SJCRH30 (cell line): Measurements from ENCODE around the gene EFNA5. TPM values are rescaled to one million over a fixed set of nuclear protein-coding genes. Genes with fewer than 3 reads are reported as not detected.
"Not testable (repeated sequence)": the region's sequence is repeated elsewhere in the genome, so short reads cannot be mapped to it uniquely, and the experiment has no call there.

Experiments used
- DNase-seq, 2 experiments: peaks; one replicate each; pipeline ENCODE4 v3.0.0-alpha.2; 2015 to 2020
- H3K27ac ChIP-seq: fragments of 250-450 bp; sonication (Bioruptor Pico); 2 replicates; pipeline ENCODE4 v1.5.1; 2020; ENCODE audit warnings: mild to moderate bottlenecking, moderate library complexity
- H3K27me3 ChIP-seq: fragments of 250-450 bp; sonication (Bioruptor Pico); 2 replicates; pipeline ENCODE4 v1.5.1; 2020; ENCODE audit warnings: mild to moderate bottlenecking, moderate library complexity
- H3K36me3 ChIP-seq: fragments of 250-450 bp; sonication (Bioruptor Pico); 2 replicates; pipeline ENCODE4 v1.5.1; 2020; ENCODE audit warnings: mild to moderate bottlenecking, moderate library complexity
- H3K4me1 ChIP-seq: fragments of 250-450 bp; sonication (Bioruptor Pico); 2 replicates; pipeline ENCODE4 v1.5.1; 2020; ENCODE audit warnings: mild to moderate bottlenecking, moderate library complexity
- H3K4me3 ChIP-seq: fragments of 250-450 bp; sonication (Bioruptor Pico); 2 replicates; pipeline ENCODE4 v1.5.1; 2020; ENCODE audit warnings: mild to moderate bottlenecking, moderate library complexity
- H3K9me3 ChIP-seq: fragments of 250-450 bp; sonication (Bioruptor Pico); replicated peaks from 2 replicates; pipeline ENCODE4 v1.5.1; 2020; ENCODE audit warnings: mild to moderate bottlenecking, moderate library complexity
- total RNA-seq: library from RNA; depleted of rRNA; stranded (reverse); fragments of >200 nt; shearing (Covaris generic); gene quantifications from 2 replicates; pipeline ENCODE4 v1.2.3, GENCODE V29; 2014

EFNA5 gene
- total RNA-seq, 1 experiment from 2014 or later: 41.3 TPM

GRCh38 chr5:107457881-107458280 lies 212.9 kb downstream of the EFNA5 start:
- H3K9me3 ChIP-seq: 0 out of 2 replicates have a peak, but pooled peaks cover 4% of the 10 kb centered on the region
- H3K27me3 ChIP-seq: no peaks in the 10 kb centered on the region
- DNase-seq: no peak
- H3K27ac ChIP-seq: no peak overlapping the region
- H3K4me1 ChIP-seq: peaks cover 29% of the 10 kb centered on the region
- no peak overlapping the region for H3K4me3 ChIP-seq
- no peaks in the 10 kb centered on the region for H3K36me3 ChIP-seq

GRCh38 chr5:107457138-107457537 lies 213.6 kb downstream of the EFNA5 start:
- H3K27me3 ChIP-seq: no peaks in the 10 kb centered on the region
- peaks cover 29% of the 10 kb centered on the region for H3K4me1 ChIP-seq
- no peak overlapping the region for H3K27ac ChIP-seq
- no peaks in the 10 kb centered on the region for H3K36me3 ChIP-seq
- 0 out of 2 replicates have a peak, but pooled peaks cover 4% of the 10 kb centered on the region for H3K9me3 ChIP-seq
- H3K4me3 ChIP-seq: no peak overlapping the region
- no peak for DNase-seq

- H3K36me3 ChIP-seq: no peaks in the 10 kb centered on the region
- H3K27ac ChIP-seq: no peak overlapping the region
- no peaks in the 10 kb centered on the region for H3K27me3 ChIP-seq
- H3K9me3 ChIP-seq: 0 out of 2 replicates have a peak, but pooled peaks cover 4% of the 10 kb centered on the region
- peaks cover 29% of the 10 kb centered on the region for H3K4me1 ChIP-seq
- DNase-seq: peak in 1 of 2 experiments; percentile 58
- H3K4me3 ChIP-seq: no peak overlapping the region
Measured at GRCh38 chr5:107456281-107456715, 214.4 kb downstream of the EFNA5 start.

- Histone ChIP-seq H3K4me3 (no peak overlapping the region), H3K4me1 (peaks cover 29% of the 10 kb centered on the region), H3K27ac (no peak overlapping the region), H3K27me3 (no peaks in the 10 kb centered on the region), H3K36me3 (no peaks in the 10 kb centered on the region), H3K9me3 (0 out of 2 replicates have a peak, but pooled peaks cover 4% of the 10 kb centered on the region)
- peak in 1 of 2 experiments; percentile 59 for DNase-seq
Measured at GRCh38 chr5:107455111-107455544, 215.6 kb downstream of the EFNA5 start.

- not testable (repeated sequence) for H3K36me3 ChIP-seq, H3K4me3 ChIP-seq, H3K9me3 ChIP-seq, H3K27ac ChIP-seq, H3K27me3 ChIP-seq, DNase-seq
- peaks cover 26% of the 10 kb centered on the region for H3K4me1 ChIP-seq
Measured at GRCh38 chr5:107451827-107452226, 218.9 kb downstream of the EFNA5 start.

- Histone ChIP-seq H3K9me3 (no peaks in the 10 kb centered on the region), H3K4me1 (peaks cover 18% of the 10 kb centered on the region), H3K4me3 (no peak overlapping the region), H3K27me3 (no peaks in the 10 kb centered on the region), H3K27ac (no peak overlapping the region), H3K36me3 (no peaks in the 10 kb centered on the region)
- DNase-seq: no peak
Measured at GRCh38 chr5:107451028-107451427, 219.7 kb downstream of the EFNA5 start.

- Histone ChIP-seq H3K27ac (no peak overlapping the region), H3K27me3 (no peaks in the 10 kb centered on the region), H3K4me3 (no peak overlapping the region), H3K36me3 (no peaks in the 10 kb centered on the region), H3K4me1 (peaks cover 13% of the 10 kb centered on the region), H3K9me3 (no peaks in the 10 kb centered on the region)
- DNase-seq: no peak
Measured at GRCh38 chr5:107450531-107450930, 220.2 kb downstream of the EFNA5 start.

- Histone ChIP-seq H3K4me3 (no peak overlapping the region), H3K36me3 (no peaks in the 10 kb centered on the region), H3K27ac (no peak overlapping the region), H3K9me3 (no peaks in the 10 kb centered on the region), H3K27me3 (no peaks in the 10 kb centered on the region), H3K4me1 (peaks cover 4% of the 10 kb centered on the region)
- no peak for DNase-seq
Measured at GRCh38 chr5:107449369-107449768, 221.4 kb downstream of the EFNA5 start.

DNA sequence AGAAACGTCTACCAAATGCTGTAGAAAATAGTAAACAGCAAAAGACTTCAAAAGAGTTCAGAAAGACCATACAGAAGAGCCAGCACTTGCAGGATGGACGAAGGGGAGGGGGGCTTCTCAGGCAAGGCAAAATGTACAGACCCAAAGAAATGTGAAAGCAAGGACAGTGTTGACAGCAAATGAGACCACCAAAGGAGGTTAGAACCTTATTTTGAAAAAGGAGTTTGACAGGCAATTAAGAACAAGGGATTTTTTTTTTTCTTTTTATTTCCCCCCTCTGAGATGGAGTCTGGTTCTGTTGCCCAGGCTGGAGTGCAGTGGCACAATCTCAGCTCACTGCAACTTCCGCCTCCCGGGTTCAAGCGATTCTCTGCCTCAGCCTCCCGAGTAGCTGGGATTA lies 223.2 kb downstream of the EFNA5 start:
- no peaks in the 10 kb centered on the region for H3K4me1 ChIP-seq
- DNase-seq: no peak
- no peaks in the 10 kb centered on the region for H3K9me3 ChIP-seq
- no peaks in the 10 kb centered on the region for H3K36me3 ChIP-seq
- H3K27ac ChIP-seq: no peak overlapping the region
- no peaks in the 10 kb centered on the region for H3K27me3 ChIP-seq
- H3K4me3 ChIP-seq: no peak overlapping the region

DNA sequence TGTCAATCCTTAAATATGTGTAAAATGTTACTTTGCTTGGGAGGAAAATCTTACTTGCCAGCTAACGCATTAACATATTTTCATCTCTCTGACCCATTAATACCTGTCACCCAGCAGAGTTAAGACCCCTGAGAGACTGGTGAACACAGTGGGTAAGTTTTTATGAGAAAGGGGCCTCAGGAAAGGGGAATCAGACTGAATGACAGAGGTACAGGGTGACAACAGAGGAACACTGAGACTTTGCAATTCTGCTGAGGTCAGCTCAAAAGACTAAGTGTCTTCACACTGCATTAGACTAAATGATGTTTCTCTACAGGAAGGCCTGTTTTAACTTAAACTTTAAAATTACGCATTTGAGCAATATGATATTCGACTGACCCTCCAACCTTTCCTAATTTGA lies 223.8 kb downstream of the EFNA5 start:
- Histone ChIP-seq H3K36me3 (no peaks in the 10 kb centered on the region), H3K9me3 (no peaks in the 10 kb centered on the region), H3K4me3 (no peak overlapping the region), H3K27me3 (no peaks in the 10 kb centered on the region), H3K27ac (no peak overlapping the region), H3K4me1 (no peaks in the 10 kb centered on the region)
- DNase-seq: no peak

DNA sequence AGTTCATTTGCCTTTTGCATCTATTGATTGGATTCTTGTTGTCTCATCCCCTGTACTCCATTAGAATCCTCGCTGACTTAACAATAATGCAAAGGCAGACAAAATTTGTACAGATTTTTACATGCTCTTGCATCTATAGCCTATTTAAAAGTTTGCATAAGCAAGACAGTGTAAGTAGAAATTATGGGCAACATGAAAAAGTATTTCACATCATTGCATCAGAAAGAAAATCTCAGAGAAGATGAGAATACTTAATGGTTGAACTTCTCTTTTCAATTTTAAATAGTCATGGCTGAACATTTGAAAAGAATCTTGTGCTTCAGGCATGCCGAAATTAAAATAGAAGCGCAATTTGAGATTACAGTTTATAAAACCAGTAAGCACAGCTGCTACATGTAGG lies 226.4 kb downstream of the EFNA5 start:
- no peak for DNase-seq
- no peaks in the 10 kb centered on the region; the same call in 1 of the 2 replicates for H3K36me3 ChIP-seq
- no peak overlapping the region for H3K4me3 ChIP-seq
- no peaks in the 10 kb centered on the region for H3K4me1 ChIP-seq
- H3K27me3 ChIP-seq: no peaks in the 10 kb centered on the region
- H3K27ac ChIP-seq: no peak overlapping the region
- no peaks in the 10 kb centered on the region for H3K9me3 ChIP-seq

DNA sequence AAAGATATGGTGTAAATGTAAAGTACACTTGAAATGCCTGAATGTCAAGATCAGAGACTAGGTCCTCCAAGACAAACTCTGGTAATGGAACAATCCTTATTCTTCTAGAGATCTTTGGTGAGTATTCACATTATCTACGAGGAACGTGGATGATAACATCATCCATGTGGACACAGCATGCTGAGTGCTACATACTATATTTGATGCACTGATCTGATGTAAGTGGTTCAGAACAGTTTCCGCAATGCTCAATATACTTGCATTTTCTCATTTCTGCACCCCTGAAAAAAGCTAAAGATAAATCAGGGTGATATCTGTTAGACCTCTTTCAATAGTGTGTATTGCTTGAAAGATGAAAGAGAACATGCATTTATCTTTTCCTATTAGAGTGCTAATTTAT lies 226.8 kb downstream of the EFNA5 start:
- no peak for DNase-seq
- Histone ChIP-seq H3K27ac (no peak overlapping the region), H3K4me1 (no peaks in the 10 kb centered on the region), H3K36me3 (no peaks in the 10 kb centered on the region; the same call in 1 of the 2 replicates), H3K9me3 (no peaks in the 10 kb centered on the region), H3K27me3 (no peaks in the 10 kb centered on the region), H3K4me3 (no peak overlapping the region)

- Histone ChIP-seq H3K27ac (no peak overlapping the region), H3K4me1 (no peaks in the 10 kb centered on the region), H3K4me3 (no peak overlapping the region), H3K27me3 (no peaks in the 10 kb centered on the region), H3K36me3 (no peaks in the 10 kb centered on the region; the same call in 1 of the 2 replicates), H3K9me3 (no peaks in the 10 kb centered on the region)
- DNase-seq: no peak
Measured at GRCh38 chr5:107442452-107442851, 228.3 kb downstream of the EFNA5 start.

DNA sequence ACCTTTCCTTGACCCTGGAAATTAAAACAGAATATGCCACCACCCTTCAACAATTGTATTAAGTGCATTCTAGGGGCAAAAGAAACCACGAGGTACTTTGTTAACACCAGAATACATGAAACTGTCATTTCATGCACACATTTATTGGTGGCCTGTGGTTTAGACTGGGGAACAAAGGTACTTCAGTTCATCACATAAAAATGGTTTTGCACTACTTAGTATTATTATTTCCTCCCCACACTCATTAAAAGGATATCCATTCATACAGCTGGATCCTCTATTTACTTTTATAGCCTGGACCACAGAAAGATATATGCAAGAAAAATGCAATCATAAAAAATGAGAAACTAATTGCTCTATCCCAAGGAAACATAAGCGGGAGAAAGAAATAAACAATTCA lies 230.9 kb downstream of the EFNA5 start:
- Histone ChIP-seq H3K4me3 (no peak overlapping the region), H3K27me3 (no peaks in the 10 kb centered on the region), H3K27ac (no peak overlapping the region), H3K36me3 (no peaks in the 10 kb centered on the region; the same call in 1 of the 2 replicates), H3K4me1 (no peaks in the 10 kb centered on the region), H3K9me3 (no peaks in the 10 kb centered on the region)
- no peak for DNase-seq

DNA sequence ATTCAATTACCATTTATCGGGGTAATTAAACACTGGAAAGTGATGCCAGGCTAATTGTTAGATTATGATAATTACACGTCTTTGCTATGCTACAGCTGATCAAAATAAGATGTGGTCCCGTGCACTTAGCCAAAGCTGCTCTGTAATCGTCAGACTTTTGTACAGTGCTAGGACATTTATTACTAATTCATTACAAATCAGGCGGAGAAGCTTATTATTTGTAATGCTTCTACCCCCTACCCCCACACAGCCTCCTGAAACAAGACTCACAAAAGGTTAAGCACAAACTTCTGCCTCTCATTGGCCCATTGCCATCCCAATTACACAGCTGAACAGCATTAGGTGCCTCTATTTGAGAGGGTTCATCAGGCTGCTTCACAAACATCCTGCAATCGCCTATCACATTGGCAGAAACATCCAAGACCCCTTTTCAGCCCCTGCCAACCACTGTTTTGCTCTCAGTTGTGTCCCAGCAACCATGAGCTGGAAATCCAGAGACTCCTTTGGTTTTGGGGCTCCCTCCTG lies 232.7 kb downstream of the EFNA5 start:
- H3K4me1 ChIP-seq: no peaks in the 10 kb centered on the region
- no peak for DNase-seq
- no peak overlapping the region for H3K27ac ChIP-seq
- H3K27me3 ChIP-seq: no peaks in the 10 kb centered on the region
- no peak overlapping the region for H3K4me3 ChIP-seq
- H3K9me3 ChIP-seq: no peaks in the 10 kb centered on the region
- no peaks in the 10 kb centered on the region; the same call in 1 of the 2 replicates for H3K36me3 ChIP-seq

DNA sequence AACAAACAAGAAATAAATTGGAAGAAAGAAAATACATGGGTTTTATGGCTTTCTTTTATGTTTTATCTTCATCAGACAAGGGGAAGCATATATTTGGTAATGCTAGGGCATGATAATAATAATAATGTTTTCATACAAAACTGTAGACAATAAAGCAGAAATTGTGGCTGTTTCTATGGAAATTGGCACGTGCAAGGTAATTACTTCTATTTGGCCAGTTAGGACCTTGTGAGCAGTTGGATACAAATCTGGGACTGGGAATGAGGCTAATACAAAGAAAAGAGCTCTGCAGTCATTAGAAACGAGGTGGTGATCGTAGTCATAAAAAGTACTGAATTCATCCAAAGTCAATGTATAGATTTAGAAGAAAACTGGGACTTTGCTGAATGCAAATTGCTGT lies 233.6 kb downstream of the EFNA5 start:
- no peaks in the 10 kb centered on the region for H3K27me3 ChIP-seq
- no peak overlapping the region for H3K4me3 ChIP-seq
- H3K4me1 ChIP-seq: peaks cover 3% of the 10 kb centered on the region
- H3K27ac ChIP-seq: no peak overlapping the region
- no peaks in the 10 kb centered on the region; the same call in 1 of the 2 replicates for H3K36me3 ChIP-seq
- no peak for DNase-seq
- H3K9me3 ChIP-seq: no peaks in the 10 kb centered on the region
